SK-N-SH treated with all-trans-retinoic acid at 6 μM for 48 hours (cell line): Measurements from ENCODE around the gene PIK3AP1.

Source experiments
- CSDC2 ChIP-seq: fragments of 250-450 bp; sonication (Bioruptor Pico); IDR thresholded peaks from 2 replicates; pipeline ENCODE4 v1.5.0; 2020; ENCODE audit warnings: mild to moderate bottlenecking, moderate library complexity
- PATZ1 ChIP-seq: fragments of 250-450 bp; sonication (Bioruptor Pico); IDR thresholded peaks from 2 replicates; pipeline ENCODE4 v1.8.0; 2020; ENCODE audit warnings: mild to moderate bottlenecking, moderate library complexity, borderline replicate concordance
- ZFP3 ChIP-seq: fragments of 250-450 bp; sonication (Bioruptor Pico); IDR thresholded peaks from 2 replicates; pipeline ENCODE4 v1.5.0; 2020; ENCODE audit warnings: mild to moderate bottlenecking, moderate library complexity

GRCh38 chr10:96576277-96576980 lies 143.9 kb downstream of the PIK3AP1 start:
- TF ChIP-seq CSDC2 (CRISPR knock-in tag) (no peak), ZFP3 (CRISPR knock-in tag) (no peak), PATZ1 (CRISPR knock-in tag) (no peak)
